Measurements from ENCODE around the gene SSBP3. TPM values are rescaled to one million over a fixed set of nuclear protein-coding genes. Genes with fewer than 3 reads are reported as not detected.

Gene SSBP3
- total and polyA plus RNA-seq, 9 of the 15 experiments (the other 6 are each of a cell fraction or from before 2014, with no cell fraction given): 8.7 to 108 (median 33.8) TPM

- Histone ChIP-seq H3K9ac (ENCODE audit: insufficient read depth in 1 of 2, low read depth in 2 of 2, low read length in 2 of 2) (no peak overlapping the region), H4K20me1 (replicated peaks; ENCODE audit: control insufficient read depth, insufficient read depth, low read length) (peaks cover 60% of the 10 kb centered on the region), H3K4me1 (replicated peaks in 1 of 2; ENCODE audit: control insufficient read depth in 2 of 2, insufficient read depth in 2 of 2, low read length in 2 of 2) (peaks cover 40 to 61% of the 10 kb centered on the region in 2 experiments), H3K4me2 (ENCODE audit: insufficient read depth, low read length) (no peak overlapping the region), H3K36me3 (ENCODE audit: control insufficient read depth, insufficient read depth, low read length) (peaks cover 28% of the 10 kb centered on the region; the same call in 2 of the 3 replicates), H3K9me1 (ENCODE audit: control insufficient read depth, insufficient read depth, low read length) (peaks cover 18% of the 10 kb centered on the region), H3K9me3 (replicated peaks; ENCODE audit: control insufficient read depth, insufficient read depth, low read depth, low read length) (no peaks in the 10 kb centered on the region), H3K27ac (ENCODE audit: extremely low read depth, low read depth, low read length) (no peak overlapping the region), H3K79me2 (ENCODE audit: control insufficient read depth, insufficient read depth, low read length) (peaks cover 91% of the 10 kb centered on the region), H2AFZ (ENCODE audit: low read depth, low read length) (no peak overlapping the region), H3K4me3 (no peak overlapping the region), H3K27me3 (ENCODE audit: control insufficient read depth in 2 of 2, insufficient read depth in 2 of 2, low read length in 2 of 2) (no peaks in the 10 kb centered on the region)
- in situ Hi-C loops (cut with MboI) (no loop called here), intact Hi-C loops (cut with micrococcal nuclease) (loop anchor here (5.0 kb wide), 2 partner anchors 46 to 86 kb away; no protein-coding TSS in a partner anchor)
- ATAC-seq (no peak), FAIRE-seq (no peak), DNase-seq (ENCODE audit: extremely low read depth in 1 of 4, low spot score in 3 of 4) (no peak)
- CTCF ChIA-PET (ENCODE audit: low intra/inter-chr PET ratio): interaction anchor here (0.5 kb wide), 1 partner anchor 130 kb away, joined by 4 read pairs; no protein-coding TSS in a partner anchor
- POLR2A ChIA-PET: interaction anchor here (0.6 to 3.2 kb wide), 3 partner anchors 10 to 854 kb away, joined by 3 to 16 read pairs (median 3); no protein-coding TSS in a partner anchor
- WGBS (ENCODE audit: insufficient coverage, low coverage, missing lambda C conversion rate): 92% methylated on average over 14 of the region's 14 CpGs
- BruUV-seq (replicated peaks): no TSS peak
- TF ChIP-seq BCLAF1 (IDR thresholded peaks at IDR 0.05; ENCODE audit: borderline replicate concordance in 1 of 2, control insufficient read depth in 1 of 2, low read depth in 2 of 2, low read length in 1 of 2) (no peak), CREM (IDR thresholded peaks at IDR 0.05; ENCODE audit: low read depth) (no peak), ZNF785 (CRISPR knock-in tag; IDR thresholded peaks at IDR 0.05) (no peak), SMARCC2 (IDR thresholded peaks at IDR 0.05; ENCODE audit: low read depth) (no peak), CHD1 (IDR thresholded peaks at IDR 0.05; ENCODE audit: low read length) (no peak), FOXA3 (CRISPR knock-in tag; conservative IDR thresholded peaks at IDR 0.05 in 1 of 2, IDR thresholded peaks at IDR 0.05 in 1 of 2) (no peak)
These were observed 47.6 kb downstream of the SSBP3 start for GRCh38 chr1:54358503-54359168.
